RWPE1 (cell line): Measurements from ENCODE around the gene ILDR2.

Experiments used
- CTCF ChIA-PET: fragments of 350-600 bp; sonication (Branson Sonifier 250); formaldehyde crosslinking; extraction: SDS; loops from one replicate; lab custom pipeline; 2021; lab: Yijun Ruan, JAX
- POLR2A ChIA-PET: fragments of 400-600 bp; formaldehyde crosslinking; extraction: SDS; loops from one replicate; lab custom pipeline; 2020; ENCODE audit warnings: antibody characterized with exemption; ENCODE audit not compliant: low non-redundant PET; lab: Yijun Ruan, JAX
- DNase-seq: peaks from one replicate; pipeline ENCODE4 v3.0.0; 2012; ENCODE audit warnings: low spot score
- H3K27ac ChIP-seq: fragments of 450-650 bp; 2 replicates; pipeline ENCODE4 v1.5.1; 2017
- TF ChIP-seq, protein P1 (sequence below): fragments of 450-650 bp; conservative IDR thresholded peaks from 2 replicates; pipeline ENCODE4 v1.5.1; 2017; ENCODE audit warnings: low read depth, mild to moderate bottlenecking

ILDR2 gene

GRCh38 chr1:166974647-166975345, 544 bp downstream of the ILDR2 start:
- no peak overlapping the region for H3K27ac ChIP-seq
- TF ChIP-seq, protein P1, sequence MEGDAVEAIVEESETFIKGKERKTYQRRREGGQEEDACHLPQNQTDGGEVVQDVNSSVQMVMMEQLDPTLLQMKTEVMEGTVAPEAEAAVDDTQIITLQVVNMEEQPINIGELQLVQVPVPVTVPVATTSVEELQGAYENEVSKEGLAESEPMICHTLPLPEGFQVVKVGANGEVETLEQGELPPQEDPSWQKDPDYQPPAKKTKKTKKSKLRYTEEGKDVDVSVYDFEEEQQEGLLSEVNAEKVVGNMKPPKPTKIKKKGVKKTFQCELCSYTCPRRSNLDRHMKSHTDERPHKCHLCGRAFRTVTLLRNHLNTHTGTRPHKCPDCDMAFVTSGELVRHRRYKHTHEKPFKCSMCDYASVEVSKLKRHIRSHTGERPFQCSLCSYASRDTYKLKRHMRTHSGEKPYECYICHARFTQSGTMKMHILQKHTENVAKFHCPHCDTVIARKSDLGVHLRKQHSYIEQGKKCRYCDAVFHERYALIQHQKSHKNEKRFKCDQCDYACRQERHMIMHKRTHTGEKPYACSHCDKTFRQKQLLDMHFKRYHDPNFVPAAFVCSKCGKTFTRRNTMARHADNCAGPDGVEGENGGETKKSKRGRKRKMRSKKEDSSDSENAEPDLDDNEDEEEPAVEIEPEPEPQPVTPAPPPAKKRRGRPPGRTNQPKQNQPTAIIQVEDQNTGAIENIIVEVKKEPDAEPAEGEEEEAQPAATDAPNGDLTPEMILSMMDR = no peak
- POLR2A ChIA-PET = no interaction called here
- CTCF ChIA-PET = interaction anchor here (0.7 to 1.0 kb wide), 3 partner anchors 31 to 100 kb away, joined by 3 to 4 read pairs (median 3); no protein-coding TSS in a partner anchor
- no peak for DNase-seq

DNA sequence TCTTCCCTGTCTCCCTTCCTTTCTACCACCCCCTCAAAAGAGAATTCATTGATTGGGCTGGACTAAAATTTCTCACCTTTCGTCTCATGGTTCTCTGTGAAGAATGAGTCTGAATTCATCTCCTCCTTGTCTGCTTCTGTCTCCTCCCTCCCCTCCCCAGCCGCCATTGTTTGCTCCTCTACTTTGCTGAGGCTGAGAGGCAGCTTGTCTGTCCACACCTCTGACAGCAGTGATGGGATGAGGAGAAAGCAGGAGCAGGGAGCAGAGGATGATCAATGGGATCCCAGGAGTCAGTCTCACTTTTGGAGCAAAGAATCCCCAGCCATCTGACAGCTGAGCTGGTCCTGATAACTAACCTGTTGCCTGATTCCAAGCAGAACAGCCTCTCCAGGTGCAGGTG, 2.5 kb downstream of the ILDR2 start:
- ChIA-PET CTCF (interaction anchor here (0.6 kb wide), 2 partner anchors 94 to 260 kb away, joined by 3 to 4 read pairs; no protein-coding TSS in a partner anchor), POLR2A (no interaction called here)
- no peak overlapping the region for H3K27ac ChIP-seq
- DNase-seq = no peak
- TF ChIP-seq, protein P1 = no peak

GRCh38 chr1:166972193-166972592, 3.1 kb downstream of the ILDR2 start:
- TF ChIP-seq, protein P1 = no peak
- POLR2A ChIA-PET = no interaction called here
- no peak for DNase-seq
- no peak overlapping the region for H3K27ac ChIP-seq
- CTCF ChIA-PET = interaction anchor here (0.6 kb wide), 1 partner anchor 261 kb away, joined by 3 read pairs; no protein-coding TSS in a partner anchor

DNA sequence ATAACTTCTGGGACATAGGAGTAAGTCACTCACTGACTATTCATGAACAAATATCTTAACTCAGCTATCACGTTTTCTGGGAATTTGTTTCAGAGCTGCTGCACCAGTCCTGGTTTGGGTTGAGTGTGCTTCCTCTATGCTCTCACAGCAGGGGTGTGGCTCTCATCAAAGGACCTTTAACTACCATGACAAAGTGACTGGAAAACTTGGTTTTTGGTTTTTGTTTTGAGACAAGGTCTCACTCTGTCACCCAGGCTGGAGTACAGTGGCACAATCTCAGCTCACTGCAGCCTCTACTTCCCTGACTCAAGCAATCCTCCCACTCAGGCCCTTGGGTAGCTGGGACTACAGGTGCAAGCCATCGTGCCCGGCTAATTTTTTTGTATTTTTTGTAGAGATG, 4.1 kb downstream of the ILDR2 start:
- H3K27ac ChIP-seq = no peak overlapping the region
- no peak for DNase-seq
- TF ChIP-seq, protein P1 = no peak
- ChIA-PET CTCF (interaction anchor here (0.6 to 0.7 kb wide), 2 partner anchors 10 to 100 kb away, joined by 3 read pairs; no protein-coding TSS in a partner anchor), POLR2A (no interaction called here)

DNA sequence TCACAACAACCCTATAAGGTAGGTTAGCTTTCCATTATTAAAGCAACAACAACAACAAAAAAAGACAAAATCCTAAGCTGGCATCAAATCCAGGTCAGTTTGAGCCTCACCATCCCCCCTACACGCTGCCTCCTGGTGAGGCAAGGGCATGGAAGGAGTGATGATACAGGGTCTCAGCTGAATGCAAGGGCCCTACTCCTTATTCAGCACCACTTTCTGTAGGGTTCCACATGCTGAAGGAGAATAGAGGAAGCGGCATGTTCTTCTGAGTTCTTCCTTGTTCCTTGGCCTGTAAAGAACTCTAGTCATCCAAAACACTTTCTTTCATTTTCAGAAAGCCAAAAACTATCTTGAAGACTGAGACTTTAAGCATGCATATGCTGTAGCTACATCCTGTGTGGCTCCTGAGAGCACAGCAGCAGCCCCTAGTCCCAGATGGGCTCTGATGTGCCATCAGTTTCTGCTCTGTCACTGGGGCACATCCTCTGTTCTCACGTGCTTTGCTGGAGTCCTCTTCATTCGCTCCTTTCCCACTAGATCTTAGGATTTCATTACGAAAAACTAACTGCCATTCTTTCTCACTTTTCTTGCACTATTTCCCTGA, 6.2 kb downstream of the ILDR2 start:
- H3K27ac ChIP-seq = no peak overlapping the region
- CTCF ChIA-PET = no interaction called here
- POLR2A ChIA-PET = no interaction called here
- TF ChIP-seq, protein P1 = no peak
- no peak for DNase-seq

DNA sequence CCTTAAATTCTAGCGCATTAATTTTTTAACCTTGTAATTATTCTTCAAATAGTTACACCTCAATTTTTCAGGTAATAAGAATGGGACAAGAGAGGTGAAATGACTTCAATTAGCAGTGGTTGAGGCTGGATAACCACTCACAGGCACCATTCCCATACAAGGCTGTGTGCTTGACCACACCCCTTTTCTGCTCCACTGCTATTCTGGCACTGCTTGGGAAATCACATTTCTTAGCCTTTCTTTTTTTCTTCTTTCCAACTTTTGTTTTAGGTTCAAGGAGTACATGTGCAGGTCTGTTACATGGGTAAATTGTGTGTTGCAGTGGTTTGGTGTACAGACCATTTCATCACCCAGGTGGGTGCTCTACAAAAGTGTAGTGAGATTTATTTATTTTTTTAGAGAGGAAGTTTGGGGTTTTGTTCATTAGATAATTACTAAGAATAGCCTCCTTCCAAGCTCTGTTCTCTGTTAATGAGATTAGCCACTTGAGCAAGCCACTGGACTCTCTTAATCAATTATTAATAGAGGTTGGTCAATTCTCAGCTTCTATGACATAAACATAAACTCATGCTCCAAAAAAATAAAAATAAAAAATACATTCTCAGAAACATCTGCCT, 14.4 kb downstream of the ILDR2 start:
- TF ChIP-seq, protein P1 = no peak
- POLR2A ChIA-PET = no interaction called here
- CTCF ChIA-PET = interaction anchor here (0.7 kb wide), 1 partner anchor 10 kb away, joined by 3 read pairs; no protein-coding TSS in a partner anchor
- no peak overlapping the region for H3K27ac ChIP-seq
- DNase-seq = no peak
